HG02588 (cell line): Measurements from ENCODE around the gene NIN.
"Not testable (repeated sequence)": the region's sequence is repeated elsewhere in the genome, so short reads cannot be mapped to it uniquely, and the experiment has no call there.

Source experiments
- ATAC-seq: cut with Tn5 transposase; IDR thresholded peaks from one replicate; pipeline ENCODE4 v1.9.1; 2021; ENCODE audit warnings: mild to moderate bottlenecking, moderate library complexity; ENCODE audit not compliant: unreplicated experiment

The NIN gene

GRCh38 chr14:50719911-50720759 is 110.8 kb downstream of the NIN start:
- ATAC-seq: no peak

GRCh38 chr14:50718949-50719348 is 112.0 kb downstream of the NIN start:
- ATAC-seq: no peak

- no peak for ATAC-seq
Measured at GRCh38 chr14:50717811-50718210, 113.2 kb downstream of the NIN start.

- no peak for ATAC-seq
Measured at GRCh38 chr14:50714450-50715073, 116.4 kb downstream of the NIN start.

GRCh38 chr14:50711043-50711442 is 119.9 kb downstream of the NIN start:
- no peak for ATAC-seq

GRCh38 chr14:50705026-50705593 is 125.9 kb downstream of the NIN start:
- no peak for ATAC-seq

GRCh38 chr14:50704454-50705010 is 126.4 kb downstream of the NIN start:
- ATAC-seq: no peak

GRCh38 chr14:50697659-50698290 is 133.2 kb downstream of the NIN start:
- ATAC-seq: no peak

GRCh38 chr14:50694260-50694659 is 136.7 kb downstream of the NIN start:
- not testable (repeated sequence) for ATAC-seq

GRCh38 chr14:50688875-50689274 is 142.1 kb downstream of the NIN start:
- no peak for ATAC-seq

- no peak for ATAC-seq
Measured at GRCh38 chr14:50679674-50680073, 151.3 kb downstream of the NIN start.

- ATAC-seq: no peak
Measured at GRCh38 chr14:50678163-50678562, 152.8 kb downstream of the NIN start.

GRCh38 chr14:50677527-50678063 is 153.4 kb downstream of the NIN start:
- peak; percentile 54 for ATAC-seq

GRCh38 chr14:50676814-50677516 is 154.0 kb downstream of the NIN start:
- ATAC-seq: peak; percentile 49

- ATAC-seq: no peak
Measured at GRCh38 chr14:50675597-50675996, 155.4 kb downstream of the NIN start.

GRCh38 chr14:50670866-50671256 is 160.1 kb downstream of the NIN start:
- ATAC-seq: no peak

GRCh38 chr14:50670196-50670865 is 160.6 kb downstream of the NIN start:
- ATAC-seq: no peak
